Astrocyte (in vitro differentiated cells and primary cell): ENCODE data around the gene MS4A4E. TPM values are rescaled to one million over a fixed set of nuclear protein-coding genes. Genes with fewer than 3 reads are reported as not detected.

Source experiments
- DNase-seq: peaks from one replicate; pipeline ENCODE4 v3.0.0-alpha.2; 2010; ENCODE audit warnings: low read depth
- FAIRE-seq: peaks from 2 replicates; lab custom pipeline; 2011; peaks lifted over from hg19 to GRCh38; lab: Jason Lieb, UNC
- H2AFZ ChIP-seq: 2 replicates; pipeline ENCODE4 v1.6.0; 2012; ENCODE audit warnings: low read depth, low read length, inconsistent platforms
- H3K27ac ChIP-seq: 2 replicates; pipeline ENCODE4 v1.5.1; 2011; ENCODE audit warnings: low read depth, low read length, inconsistent platforms
- H3K27me3 ChIP-seq: 2 replicates; pipeline ENCODE4 v1.6.0; 2011; ENCODE audit warnings: low read length, inconsistent platforms; ENCODE audit not compliant: insufficient read depth
- H3K36me3 ChIP-seq: 2 replicates; pipeline ENCODE4 v1.5.1; 2011; ENCODE audit warnings: low read length, inconsistent platforms; ENCODE audit not compliant: insufficient read depth
- H3K4me1 ChIP-seq: 2 replicates; pipeline ENCODE4 v1.5.1; 2011; ENCODE audit warnings: low read length, inconsistent platforms; ENCODE audit not compliant: insufficient read depth
- H3K4me2 ChIP-seq: 2 replicates; pipeline ENCODE4 v1.6.0; 2012; ENCODE audit warnings: low read length, inconsistent platforms
- H3K4me3 ChIP-seq: 2 replicates; pipeline ENCODE4 v1.5.1; 2011; ENCODE audit warnings: low read depth, mild to moderate bottlenecking, low read length, inconsistent platforms; ENCODE audit not compliant: insufficient read depth
- H3K79me2 ChIP-seq: 2 replicates; pipeline ENCODE4 v1.6.0; 2012; ENCODE audit warnings: mild to moderate bottlenecking, low read length, inconsistent platforms; ENCODE audit not compliant: insufficient read depth
- H3K9ac ChIP-seq: 2 replicates; pipeline ENCODE4 v1.6.0; 2012; ENCODE audit warnings: mild to moderate bottlenecking, low read length, inconsistent platforms
- H3K9me3 ChIP-seq: 2 replicates; pipeline ENCODE4 v1.5.1; 2012; ENCODE audit warnings: low read depth, mild to moderate bottlenecking, low read length, inconsistent platforms; ENCODE audit not compliant: insufficient read depth
- H4K20me1 ChIP-seq: 2 replicates; pipeline ENCODE4 v1.6.0; 2012; ENCODE audit warnings: low read length, inconsistent platforms; ENCODE audit not compliant: insufficient read depth
- H3K27ac Mint-ChIP-seq: one replicate; pipeline ENCODE4 v1.8.0; 2021; ENCODE audit warnings: mild to moderate bottlenecking, mixed read lengths; ENCODE audit not compliant: unreplicated experiment
- H3K27me3 Mint-ChIP-seq: one replicate; pipeline ENCODE4 v1.8.0; 2021; ENCODE audit warnings: low read depth, mixed read lengths; ENCODE audit not compliant: unreplicated experiment
- H3K36me3 Mint-ChIP-seq: one replicate; pipeline ENCODE4 v1.8.0; 2021; ENCODE audit warnings: low read depth, mixed read lengths; ENCODE audit not compliant: unreplicated experiment
- H3K4me1 Mint-ChIP-seq: one replicate; pipeline ENCODE4 v1.8.0; 2021; ENCODE audit warnings: low read depth, mixed read lengths; ENCODE audit not compliant: unreplicated experiment
- H3K4me3 Mint-ChIP-seq: one replicate; pipeline ENCODE4 v1.8.0; 2021; ENCODE audit warnings: mild to moderate bottlenecking, moderate library complexity, mixed read lengths; ENCODE audit not compliant: unreplicated experiment
- H3K9me3 Mint-ChIP-seq: one replicate; pipeline ENCODE4 v1.8.0; 2021; ENCODE audit warnings: mild to moderate bottlenecking, mixed read lengths; ENCODE audit not compliant: unreplicated experiment
- EZH2 ChIP-seq: IDR thresholded peaks from 2 replicates; pipeline ENCODE4 v1.6.1; 2012; ENCODE audit warnings: mild to moderate bottlenecking, low read length, inconsistent platforms; ENCODE audit not compliant: insufficient read depth
- total RNA-seq: library from RNA; stranded (reverse); gene quantifications from 2 replicates; pipeline ENCODE4 v1.2.1, GENCODE V29; 2021
- TF ChIP-seq, protein P1 (sequence below): IDR thresholded peaks from 2 replicates; pipeline ENCODE4 v1.5.1; 2011; ENCODE audit warnings: low read depth, mild to moderate bottlenecking, inconsistent platforms, low read length, moderate library complexity; ENCODE audit not compliant: insufficient read depth

The MS4A4E gene
- total RNA-seq, 1 donor from 2014 or later, result not detected

GRCh38 chr11:60241786-60242185 lies 1.2 kb downstream of the MS4A4E start:
- Histone ChIP-seq H3K9ac (no peak overlapping the region), H3K79me2 (no peaks in the 10 kb centered on the region), H3K9me3 (no peaks in the 10 kb centered on the region), H4K20me1 (no peaks in the 10 kb centered on the region), H3K4me2 (no peak overlapping the region), H2AFZ (no peak overlapping the region), H3K4me1 (no peaks in the 10 kb centered on the region), H3K36me3 (no peaks in the 10 kb centered on the region), H3K27me3 (no peaks in the 10 kb centered on the region), H3K4me3 (no peak overlapping the region), H3K27ac (no peak overlapping the region)
- FAIRE-seq, result no peak
- TF ChIP-seq EZH2, result no peak
- TF ChIP-seq, protein P1, sequence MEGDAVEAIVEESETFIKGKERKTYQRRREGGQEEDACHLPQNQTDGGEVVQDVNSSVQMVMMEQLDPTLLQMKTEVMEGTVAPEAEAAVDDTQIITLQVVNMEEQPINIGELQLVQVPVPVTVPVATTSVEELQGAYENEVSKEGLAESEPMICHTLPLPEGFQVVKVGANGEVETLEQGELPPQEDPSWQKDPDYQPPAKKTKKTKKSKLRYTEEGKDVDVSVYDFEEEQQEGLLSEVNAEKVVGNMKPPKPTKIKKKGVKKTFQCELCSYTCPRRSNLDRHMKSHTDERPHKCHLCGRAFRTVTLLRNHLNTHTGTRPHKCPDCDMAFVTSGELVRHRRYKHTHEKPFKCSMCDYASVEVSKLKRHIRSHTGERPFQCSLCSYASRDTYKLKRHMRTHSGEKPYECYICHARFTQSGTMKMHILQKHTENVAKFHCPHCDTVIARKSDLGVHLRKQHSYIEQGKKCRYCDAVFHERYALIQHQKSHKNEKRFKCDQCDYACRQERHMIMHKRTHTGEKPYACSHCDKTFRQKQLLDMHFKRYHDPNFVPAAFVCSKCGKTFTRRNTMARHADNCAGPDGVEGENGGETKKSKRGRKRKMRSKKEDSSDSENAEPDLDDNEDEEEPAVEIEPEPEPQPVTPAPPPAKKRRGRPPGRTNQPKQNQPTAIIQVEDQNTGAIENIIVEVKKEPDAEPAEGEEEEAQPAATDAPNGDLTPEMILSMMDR, result no peak
- Mint-ChIP-seq H3K27me3 (peaks cover 2% of the 10 kb centered on the region), H3K9me3 (no peaks in the 10 kb centered on the region), H3K36me3 (no peaks in the 10 kb centered on the region), H3K27ac (no peak overlapping the region), H3K4me3 (no peak overlapping the region), H3K4me1 (no peaks in the 10 kb centered on the region)
- DNase-seq, result no peak

DNA sequence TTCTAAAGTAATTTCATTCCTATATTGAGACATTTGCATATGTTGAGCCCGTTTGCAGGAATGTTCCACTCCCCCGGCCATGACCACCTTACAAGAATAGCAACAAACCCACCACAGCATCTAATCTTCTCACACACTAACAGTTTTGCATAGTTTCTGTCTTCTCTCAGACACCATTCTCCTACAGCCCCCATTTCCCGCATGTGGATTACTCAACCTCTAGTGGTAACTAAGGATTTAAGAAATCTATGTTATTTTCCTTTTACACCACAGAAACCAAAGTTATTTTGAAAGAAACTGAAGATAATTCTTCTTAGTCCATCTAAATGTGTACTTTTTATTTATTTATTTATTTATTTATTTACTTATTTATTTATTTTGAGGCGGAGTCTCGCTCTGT lies 2.3 kb downstream of the MS4A4E start:
- Histone ChIP-seq H3K36me3 (no peaks in the 10 kb centered on the region), H3K4me1 (no peaks in the 10 kb centered on the region), H3K79me2 (no peaks in the 10 kb centered on the region), H3K4me2 (no peak overlapping the region), H3K9me3 (no peaks in the 10 kb centered on the region), H3K4me3 (no peak overlapping the region), H4K20me1 (no peaks in the 10 kb centered on the region), H2AFZ (no peak overlapping the region), H3K27ac (no peak overlapping the region), H3K27me3 (no peaks in the 10 kb centered on the region), H3K9ac (no peak overlapping the region)
- Mint-ChIP-seq H3K9me3 (no peaks in the 10 kb centered on the region), H3K27me3 (peaks cover 2% of the 10 kb centered on the region), H3K36me3 (no peaks in the 10 kb centered on the region), H3K4me1 (no peaks in the 10 kb centered on the region), H3K4me3 (no peak overlapping the region), H3K27ac (no peak overlapping the region)
- DNase-seq (no peak), FAIRE-seq (no peak)
- TF ChIP-seq EZH2, result no peak
- TF ChIP-seq, protein P1, result no peak

GRCh38 chr11:60235321-60235720 lies 7.6 kb downstream of the MS4A4E start:
- Histone ChIP-seq H3K9me3 (no peaks in the 10 kb centered on the region), H3K4me2 (no peak overlapping the region), H4K20me1 (no peaks in the 10 kb centered on the region), H3K36me3 (no peaks in the 10 kb centered on the region), H3K79me2 (no peaks in the 10 kb centered on the region), H3K4me3 (no peak overlapping the region), H2AFZ (no peak overlapping the region), H3K27ac (no peak overlapping the region), H3K4me1 (no peaks in the 10 kb centered on the region), H3K27me3 (no peaks in the 10 kb centered on the region), H3K9ac (no peak overlapping the region)
- DNase-seq (no peak), FAIRE-seq (no peak)
- Mint-ChIP-seq H3K9me3 (no peaks in the 10 kb centered on the region), H3K27me3 (peaks cover 2% of the 10 kb centered on the region), H3K36me3 (no peaks in the 10 kb centered on the region), H3K4me1 (no peaks in the 10 kb centered on the region), H3K27ac (no peak overlapping the region), H3K4me3 (no peak overlapping the region)
- no peak for TF ChIP-seq EZH2
- TF ChIP-seq, protein P1, result no peak
